Breast epithelium (tissue), 3 donors: Measurements from ENCODE around the gene HRC.

Experiments
- POLR2A ChIP-seq: fragments of 450-650 bp; IDR thresholded peaks from one replicate; pipeline ENCODE4 v1.6.1; 2016; ENCODE audit warnings: antibody characterized with exemption, mild to moderate bottlenecking, moderate library complexity
- POLR2AphosphoS5 ChIP-seq, 3 donors: sonication (generic); formaldehyde crosslinking; IDR thresholded peaks; one replicate each; pipeline ENCODE4 v1.6.1; 2017; ENCODE audit warnings: antibody characterized with exemption in 3 of 3
- TF ChIP-seq, protein P1 (sequence below), 3 donors: fragments of 450-650 bp; IDR thresholded peaks; one replicate each; pipeline ENCODE4 v1.5.1; 2016 to 2017; ENCODE audit warnings: antibody characterized with exemption in 3 of 3, mild to moderate bottlenecking in 3 of 3, moderate library complexity in 3 of 3

DNA sequence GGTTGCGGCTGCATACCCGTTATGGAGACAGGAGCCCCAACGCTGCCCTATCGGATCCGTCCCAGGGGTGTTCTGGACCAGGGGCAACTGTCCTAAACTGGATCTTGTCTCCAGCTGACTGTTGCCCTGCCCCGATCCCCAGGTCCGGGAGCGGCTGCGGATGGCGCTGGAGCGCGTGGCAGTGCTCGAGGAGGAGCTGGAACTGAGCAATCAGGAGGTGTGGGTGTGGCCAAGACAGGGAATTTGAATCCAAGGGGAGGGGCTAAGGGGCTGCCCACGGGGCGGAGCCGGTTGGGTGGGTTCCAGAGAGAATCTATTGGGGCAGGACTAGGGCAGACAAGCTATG is 26.0 kb downstream of the HRC start:
- TF ChIP-seq, protein P1, sequence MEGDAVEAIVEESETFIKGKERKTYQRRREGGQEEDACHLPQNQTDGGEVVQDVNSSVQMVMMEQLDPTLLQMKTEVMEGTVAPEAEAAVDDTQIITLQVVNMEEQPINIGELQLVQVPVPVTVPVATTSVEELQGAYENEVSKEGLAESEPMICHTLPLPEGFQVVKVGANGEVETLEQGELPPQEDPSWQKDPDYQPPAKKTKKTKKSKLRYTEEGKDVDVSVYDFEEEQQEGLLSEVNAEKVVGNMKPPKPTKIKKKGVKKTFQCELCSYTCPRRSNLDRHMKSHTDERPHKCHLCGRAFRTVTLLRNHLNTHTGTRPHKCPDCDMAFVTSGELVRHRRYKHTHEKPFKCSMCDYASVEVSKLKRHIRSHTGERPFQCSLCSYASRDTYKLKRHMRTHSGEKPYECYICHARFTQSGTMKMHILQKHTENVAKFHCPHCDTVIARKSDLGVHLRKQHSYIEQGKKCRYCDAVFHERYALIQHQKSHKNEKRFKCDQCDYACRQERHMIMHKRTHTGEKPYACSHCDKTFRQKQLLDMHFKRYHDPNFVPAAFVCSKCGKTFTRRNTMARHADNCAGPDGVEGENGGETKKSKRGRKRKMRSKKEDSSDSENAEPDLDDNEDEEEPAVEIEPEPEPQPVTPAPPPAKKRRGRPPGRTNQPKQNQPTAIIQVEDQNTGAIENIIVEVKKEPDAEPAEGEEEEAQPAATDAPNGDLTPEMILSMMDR (IDR thresholded peaks at IDR 0.05): no peak
- no peak for TF ChIP-seq POLR2AphosphoS5 (IDR thresholded peaks at IDR 0.05)
- TF ChIP-seq POLR2A: no peak
